HG03558 (cell line): Measurements from ENCODE around the gene AOX1.
"Not testable (repeated sequence)": the region's sequence is repeated elsewhere in the genome, so short reads cannot be mapped to it uniquely, and the experiment has no call there.

Experiments used
- ATAC-seq: cut with Tn5 transposase; IDR thresholded peaks from one replicate; pipeline ENCODE4 v1.9.1; 2021; ENCODE audit warnings: moderate number of reproducible peaks; ENCODE audit not compliant: unreplicated experiment; ENCODE audit errors: extremely low read depth

AOX1 gene

DNA sequence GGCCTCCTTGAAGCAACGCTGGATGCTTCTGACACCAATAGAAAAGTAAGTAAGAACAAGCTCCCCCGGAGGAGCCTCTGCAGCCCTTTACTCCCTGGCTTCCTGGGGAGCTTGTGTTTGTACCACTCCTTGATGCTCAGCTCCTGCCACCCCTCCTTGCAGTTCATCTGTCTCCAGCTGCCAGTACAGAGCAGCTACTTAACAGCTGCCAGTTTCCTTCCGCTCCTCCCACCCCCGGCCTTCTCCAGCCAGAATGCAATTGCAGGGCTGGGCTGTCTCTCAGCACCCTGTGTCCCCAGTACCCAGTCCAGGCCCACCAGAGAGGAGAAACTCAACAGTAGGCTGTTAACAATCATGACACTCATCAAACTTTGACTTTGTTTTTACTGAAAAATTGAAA, 109.4 kb downstream of the AOX1 start:
- ATAC-seq, result no peak

DNA sequence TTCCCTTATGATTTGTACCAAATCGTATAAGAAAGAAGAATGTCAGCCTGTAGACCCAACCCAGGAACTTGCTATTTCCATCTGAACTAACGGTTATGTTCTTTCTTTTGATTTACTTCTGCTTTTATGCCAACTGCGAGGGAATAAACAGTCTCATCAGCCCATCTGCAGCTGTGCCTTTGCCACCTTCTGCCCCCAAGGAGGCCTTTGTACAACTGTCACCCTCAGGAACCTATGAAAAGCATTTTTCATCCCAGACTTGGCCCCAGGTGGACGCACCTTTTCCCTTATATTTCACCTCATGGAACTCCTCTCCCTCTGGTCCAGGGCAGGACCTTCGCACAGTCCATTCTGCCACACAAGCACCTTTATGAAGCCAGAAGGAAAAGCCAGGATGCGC, 109.8 kb downstream of the AOX1 start:
- ATAC-seq, result no peak

DNA sequence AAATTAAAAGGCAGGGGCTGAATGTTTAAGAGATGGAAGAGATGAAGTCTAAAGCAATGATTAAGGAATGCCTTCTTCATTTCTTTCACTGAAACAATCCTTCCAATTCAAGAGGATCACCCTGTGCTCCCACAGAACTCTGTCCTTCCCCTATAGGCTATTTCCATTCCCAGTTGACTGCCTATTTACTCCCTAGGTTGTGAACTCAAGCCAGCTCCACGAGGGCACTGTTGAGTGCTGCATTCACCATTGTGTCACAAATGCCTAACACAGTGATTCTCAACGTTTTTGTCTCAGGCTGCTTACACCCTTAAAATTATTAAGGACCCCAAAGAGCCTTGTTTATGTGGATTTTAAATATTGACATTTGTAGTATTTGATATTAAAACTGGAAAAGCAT, 112.4 kb downstream of the AOX1 start:
- no peak for ATAC-seq

DNA sequence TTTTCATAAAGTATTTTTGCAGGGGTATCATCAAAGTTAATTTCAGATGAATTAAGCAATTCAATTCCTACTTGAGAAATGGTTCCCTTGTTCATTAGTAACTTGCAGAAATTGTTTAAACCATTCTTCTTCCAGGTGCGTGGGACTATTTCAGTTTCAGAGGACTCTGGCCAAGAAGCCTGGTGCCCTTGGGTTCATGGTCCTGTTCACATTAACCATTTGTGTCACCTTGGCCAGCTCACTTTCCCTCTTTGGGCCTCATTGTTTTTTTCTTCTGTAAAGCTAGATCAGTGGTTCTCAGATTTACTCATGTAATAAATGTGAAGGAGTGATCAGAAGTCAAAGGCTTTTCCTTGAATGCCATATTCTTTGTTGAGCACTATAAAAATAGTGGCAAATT, 113.5 kb downstream of the AOX1 start:
- no peak for ATAC-seq

DNA sequence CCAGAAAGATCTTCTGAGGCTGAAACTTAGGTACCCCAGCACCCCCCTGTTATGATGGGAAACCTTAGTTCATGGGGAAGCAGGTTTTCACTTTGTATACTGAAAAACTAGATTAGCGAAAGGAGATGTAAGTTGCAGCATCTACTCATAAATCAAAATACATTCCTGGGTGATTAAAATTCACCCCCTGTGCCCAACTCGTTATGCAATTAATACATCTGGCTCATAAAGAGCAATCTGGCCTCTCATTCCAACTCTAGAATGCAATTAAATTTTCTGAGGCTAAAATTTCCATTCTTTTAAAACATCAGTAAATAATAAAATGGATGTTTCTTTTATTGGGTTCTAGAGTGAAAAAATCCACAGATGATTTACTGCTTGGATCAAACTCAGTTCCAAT, 115.0 kb downstream of the AOX1 start:
- ATAC-seq, result no peak

DNA sequence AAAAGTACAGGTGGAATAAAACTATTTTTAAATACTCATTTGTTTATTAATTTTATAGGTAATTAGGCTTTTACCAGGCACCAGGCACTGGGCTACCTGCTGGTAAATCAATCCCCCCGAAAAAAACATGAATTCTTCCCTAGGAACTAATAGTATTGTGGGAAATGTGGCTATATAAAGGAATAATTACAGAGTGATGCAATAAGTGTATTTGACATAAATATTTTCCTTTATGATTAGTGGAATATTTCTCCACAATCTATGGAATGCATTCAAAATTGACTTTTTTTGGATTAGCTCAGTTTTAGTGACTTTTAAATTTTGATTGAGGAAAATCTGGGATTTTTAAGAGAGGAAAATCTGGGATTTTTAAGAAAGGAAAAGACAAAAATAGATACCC, 116.2 kb downstream of the AOX1 start:
- no peak for ATAC-seq

DNA sequence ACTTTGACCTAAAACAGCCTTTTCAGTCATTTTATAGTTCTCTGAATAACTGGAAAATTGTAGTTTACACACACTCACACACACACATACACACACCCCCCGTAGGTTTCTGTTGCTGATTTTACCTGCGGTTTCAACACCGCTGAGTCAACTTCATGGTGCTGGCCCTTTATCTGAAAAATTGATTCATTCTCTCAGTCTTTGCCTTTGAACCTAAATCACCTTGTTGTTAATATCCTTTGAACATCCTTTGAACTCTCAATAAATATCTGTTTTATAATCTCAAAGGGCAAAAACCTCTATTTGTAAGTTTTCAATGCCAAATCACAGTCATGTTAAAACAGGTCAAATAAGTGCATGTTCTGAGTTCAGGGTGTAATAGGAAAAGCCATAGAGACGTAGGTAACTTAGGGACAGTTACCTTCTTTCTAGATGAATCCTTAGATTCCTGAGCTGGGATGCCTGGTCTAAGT, 116.9 kb downstream of the AOX1 start:
- ATAC-seq, result no peak

DNA sequence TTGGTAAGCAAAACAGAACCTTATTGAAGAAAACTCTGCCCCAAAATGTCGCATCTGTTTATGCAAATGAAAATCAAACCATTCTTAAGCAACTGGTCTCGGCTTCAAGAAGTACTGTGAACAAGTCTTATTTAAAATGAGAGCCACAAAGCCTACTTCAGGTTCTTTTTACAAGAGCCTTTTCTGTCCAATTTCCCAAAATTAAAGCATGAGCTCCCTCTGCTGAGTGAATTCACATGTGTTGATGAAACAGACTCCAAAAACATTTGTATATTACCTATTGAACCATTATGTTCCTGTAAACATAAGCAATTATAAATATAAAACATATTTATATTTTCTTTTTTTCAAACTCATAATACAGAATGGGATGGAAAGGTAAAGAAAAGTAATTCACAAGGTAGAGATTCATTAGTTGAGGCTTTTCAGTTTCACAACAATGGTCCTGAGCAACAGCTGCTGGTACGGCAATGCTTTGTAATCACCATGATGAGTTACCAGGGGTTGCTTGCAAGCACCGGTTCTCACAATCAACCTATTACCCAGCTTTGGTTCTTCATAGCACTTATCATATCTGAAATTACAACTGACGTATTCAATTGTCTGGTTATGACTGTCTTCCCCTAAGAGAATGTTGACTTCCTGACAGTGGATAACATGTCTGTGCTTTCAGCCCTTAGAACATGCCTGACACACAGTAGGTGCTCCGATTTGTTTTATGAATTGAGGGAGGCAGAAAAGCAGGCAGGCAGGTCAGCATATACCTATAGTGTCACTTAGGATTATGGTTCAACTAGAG, 117.5 kb downstream of the AOX1 start:
- no peak for ATAC-seq

DNA sequence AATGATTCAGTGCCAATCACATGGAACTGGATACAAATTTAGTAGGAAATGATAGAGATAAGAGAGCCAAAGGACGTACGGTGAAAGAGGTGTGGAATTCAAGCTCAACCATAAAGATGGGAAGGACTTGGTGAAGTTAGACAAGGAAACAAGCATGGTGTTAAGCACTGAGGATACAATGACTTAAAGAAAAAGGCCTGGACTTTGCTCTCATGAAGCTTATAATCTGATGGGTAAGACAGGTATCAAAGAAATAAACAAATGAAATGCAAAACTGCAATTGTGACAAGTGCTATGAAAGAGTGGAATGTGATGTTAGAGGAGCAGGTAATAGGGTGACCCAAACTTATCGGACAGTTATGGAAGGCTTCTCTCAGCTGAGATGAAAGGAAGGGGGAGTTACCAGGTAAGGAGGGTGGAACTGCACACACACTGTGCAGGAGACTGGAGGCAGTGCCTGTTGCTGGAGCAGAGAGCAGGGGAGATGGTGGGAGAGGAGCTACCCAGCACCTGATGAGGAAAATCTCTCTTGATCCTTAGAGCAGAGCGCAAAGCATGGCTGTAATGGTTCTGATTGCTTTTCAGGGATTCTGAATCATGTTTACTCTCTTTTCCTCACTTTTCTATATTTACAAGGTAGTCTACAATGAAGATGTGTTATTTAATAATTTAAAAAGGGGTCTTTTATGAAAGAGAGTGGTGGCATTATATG, 118.3 kb downstream of the AOX1 start:
- no peak for ATAC-seq

DNA sequence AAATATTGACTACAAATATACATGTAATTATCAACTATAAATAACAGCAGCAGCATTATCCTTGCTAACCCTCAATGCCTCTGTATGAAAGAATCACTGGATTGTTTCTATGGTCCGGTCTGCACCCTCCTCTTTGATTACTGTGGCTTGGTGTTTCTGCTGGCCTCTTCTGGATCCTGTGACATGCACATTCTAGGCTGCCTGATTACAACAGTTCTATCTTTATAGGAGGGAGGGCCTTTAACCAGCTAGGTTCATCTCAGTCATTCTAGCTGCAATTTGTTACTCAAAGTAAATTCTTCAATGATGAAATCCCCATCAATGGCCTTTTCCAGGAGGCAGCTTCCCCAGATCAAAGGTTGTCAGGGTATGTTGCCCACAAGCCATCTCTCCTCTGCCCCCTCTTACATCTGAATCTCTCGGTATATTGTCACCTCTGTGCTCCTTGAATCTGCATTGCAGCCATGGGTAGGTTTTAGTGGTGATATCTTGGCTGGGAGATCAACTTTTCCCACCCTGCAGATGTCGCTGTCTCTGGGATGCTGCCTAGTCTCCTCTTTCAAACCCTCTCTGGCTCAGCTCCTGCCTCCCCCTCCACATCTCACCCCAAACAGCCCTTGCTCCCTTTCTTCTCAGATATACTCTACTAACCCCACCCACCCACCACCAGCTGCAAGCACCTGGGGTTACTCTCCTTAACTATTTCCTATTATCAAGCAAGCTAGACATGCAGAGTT, 119.7 kb downstream of the AOX1 start:
- no peak for ATAC-seq

DNA sequence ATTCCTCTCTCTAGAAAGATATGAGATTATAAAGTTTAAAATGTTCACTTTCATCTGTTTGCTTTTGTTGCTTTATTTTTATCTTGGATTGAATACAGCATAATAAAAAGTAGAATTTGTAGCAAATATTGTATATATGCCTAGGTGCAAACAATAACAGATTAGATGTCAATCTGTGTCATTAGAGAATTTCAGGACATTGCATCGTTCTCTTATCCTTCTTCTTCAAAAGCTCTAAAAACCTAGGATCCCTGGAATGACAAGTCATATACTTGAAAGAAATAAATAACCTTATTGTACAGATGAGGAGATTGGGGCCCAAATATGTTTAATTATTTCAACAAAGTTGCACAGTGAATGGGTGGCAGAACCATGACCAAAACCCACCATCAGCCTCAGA, 123.1 kb downstream of the AOX1 start:
- no peak for ATAC-seq

DNA sequence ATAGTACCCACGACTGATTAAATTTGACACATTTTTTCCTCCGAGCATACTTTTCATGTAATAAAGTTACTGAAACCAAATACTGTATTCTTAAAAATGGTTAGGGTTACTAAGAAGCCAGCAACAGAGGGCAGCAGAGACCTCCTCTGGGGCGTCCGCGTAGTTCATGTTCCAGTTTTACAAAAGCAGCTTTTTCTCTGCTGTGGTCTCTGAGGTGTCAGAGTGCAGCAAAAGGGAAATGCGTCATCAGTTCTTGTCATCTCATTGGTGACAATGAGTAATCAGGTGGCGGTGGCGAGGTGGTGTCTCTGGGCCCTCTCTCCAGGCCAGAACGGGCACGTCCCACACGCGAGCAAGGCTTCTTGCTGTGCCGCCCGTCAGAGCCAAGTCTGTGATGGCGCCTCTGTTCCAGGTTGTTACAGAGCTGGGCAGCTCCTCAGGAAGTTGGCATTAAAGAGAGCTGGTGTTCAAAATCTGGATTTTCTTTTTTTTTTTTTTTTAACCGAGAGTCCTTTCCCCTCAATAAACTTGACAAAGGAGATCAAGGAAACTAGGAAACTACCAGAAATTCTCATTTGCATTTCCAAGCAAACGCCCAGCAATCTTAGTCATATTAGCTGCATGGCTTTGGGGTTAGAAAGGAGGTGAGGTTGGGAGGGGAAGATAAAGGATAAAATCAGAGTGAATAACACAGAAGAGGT, 127.3 kb downstream of the AOX1 start:
- peak; percentile 99 for ATAC-seq

DNA sequence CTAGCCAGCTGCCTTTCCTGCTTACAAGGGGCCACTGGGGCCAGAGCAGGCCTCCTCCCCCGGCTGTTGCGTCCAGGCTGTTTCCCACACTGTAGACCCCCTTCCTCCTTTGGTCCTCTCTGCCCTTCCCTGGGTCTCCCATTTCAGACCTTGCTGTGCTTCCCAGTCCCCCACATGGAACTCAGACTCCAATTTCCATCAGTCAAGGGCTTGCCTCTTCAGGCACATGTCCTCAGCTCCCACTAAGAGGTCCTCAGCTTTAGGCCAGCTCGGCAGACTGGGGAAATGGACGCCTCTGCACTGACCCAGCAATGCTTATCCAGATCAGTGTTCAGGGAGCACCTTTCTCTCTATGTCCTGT, 127.9 kb downstream of the AOX1 start:
- no peak for ATAC-seq

DNA sequence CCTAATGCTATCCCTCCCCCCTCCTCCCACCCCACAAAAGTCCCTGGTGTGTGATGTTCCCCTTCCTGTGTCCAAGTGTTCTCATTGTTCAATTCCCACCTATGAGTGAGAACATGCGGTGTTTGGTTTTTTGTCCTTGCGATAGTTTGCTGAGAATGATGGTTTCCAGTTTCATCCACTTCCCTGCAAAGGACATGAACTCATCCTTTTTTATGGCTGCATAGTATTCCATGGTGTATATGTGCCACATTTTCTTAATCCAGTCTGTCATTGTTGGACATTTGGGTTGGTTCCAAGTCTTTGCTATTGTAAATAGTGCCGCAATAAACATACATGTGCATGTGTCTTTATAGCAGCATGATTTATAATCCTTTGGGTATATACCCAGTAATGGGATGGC, 129.2 kb downstream of the AOX1 start:
- not testable (repeated sequence) for ATAC-seq

DNA sequence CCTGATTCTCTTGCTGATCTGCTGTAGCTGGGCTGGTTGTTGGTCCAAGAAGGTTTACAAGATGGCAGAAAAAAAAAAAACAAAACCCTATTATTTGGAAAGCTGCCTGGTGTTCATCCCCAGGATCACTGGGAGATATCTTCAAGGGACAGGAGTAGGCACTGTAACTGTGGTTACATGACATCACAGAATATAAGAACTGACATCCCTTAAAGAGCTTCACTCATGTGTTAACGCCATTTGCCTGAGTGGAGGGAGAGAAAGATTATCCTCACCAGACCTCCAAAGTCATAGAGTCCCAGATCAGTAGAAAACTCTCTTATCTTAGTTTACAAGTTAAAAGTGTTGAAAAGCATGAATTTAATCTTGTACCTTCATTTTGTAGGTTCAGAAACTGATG, 130.6 kb downstream of the AOX1 start:
- ATAC-seq, result no peak
